Glutamatergic neuron (in vitro differentiated cells): ENCODE results near the gene ZDHHC11B. TPM values are rescaled to one million over a fixed set of nuclear protein-coding genes. Genes with fewer than 3 reads are reported as not detected.
"Not testable (repeated sequence)": the region's sequence is repeated elsewhere in the genome, so short reads cannot be mapped to it uniquely, and the experiment has no call there.

ENCODE experiments used
- DNase-seq: peaks from one replicate; pipeline ENCODE4 v3.0.0; 2022
- H3K27ac Mint-ChIP-seq: one replicate; pipeline ENCODE4 v1.8.0; 2020; ENCODE audit warnings: mild to moderate bottlenecking, mixed read lengths, inconsistent platforms; ENCODE audit not compliant: unreplicated experiment
- H3K27me3 Mint-ChIP-seq: one replicate; pipeline ENCODE4 v1.8.0; 2020; ENCODE audit warnings: mild to moderate bottlenecking, moderate library complexity, mixed read lengths, inconsistent platforms; ENCODE audit not compliant: unreplicated experiment
- H3K36me3 Mint-ChIP-seq: one replicate; pipeline ENCODE4 v1.8.0; 2020; ENCODE audit warnings: mild to moderate bottlenecking, mixed read lengths, inconsistent platforms; ENCODE audit not compliant: unreplicated experiment
- H3K4me1 Mint-ChIP-seq: one replicate; pipeline ENCODE4 v1.8.0; 2020; ENCODE audit warnings: mild to moderate bottlenecking, low read depth, mixed read lengths, inconsistent platforms; ENCODE audit not compliant: unreplicated experiment
- H3K4me3 Mint-ChIP-seq: one replicate; pipeline ENCODE4 v1.8.0; 2020; ENCODE audit warnings: mild to moderate bottlenecking, mixed read lengths, inconsistent platforms; ENCODE audit not compliant: unreplicated experiment
- H3K9me3 Mint-ChIP-seq: one replicate; pipeline ENCODE4 v1.8.0; 2020; ENCODE audit warnings: mild to moderate bottlenecking, moderate library complexity, mixed read lengths, inconsistent platforms; ENCODE audit not compliant: unreplicated experiment
- CTCF ChIP-seq: fragments of 200-600 bp; sonication (generic); IDR thresholded peaks from one replicate; pipeline ENCODE4 v1.5.0; 2021; ENCODE audit not compliant: partially characterized antibody, unreplicated experiment
- total RNA-seq: library from RNA; stranded (reverse); fragmentation: NEBNext Ultra II Directional; extraction: Animal tissue kit (Norgen Biotek cat#: 25700); gene quantifications from one replicate; pipeline ENCODE4 v1.2.1, GENCODE V29; 2021; ENCODE audit not compliant: unreplicated experiment

ZDHHC11B gene
- total RNA-seq, 1 donor from 2014 or later = 42.8 TPM

DNA sequence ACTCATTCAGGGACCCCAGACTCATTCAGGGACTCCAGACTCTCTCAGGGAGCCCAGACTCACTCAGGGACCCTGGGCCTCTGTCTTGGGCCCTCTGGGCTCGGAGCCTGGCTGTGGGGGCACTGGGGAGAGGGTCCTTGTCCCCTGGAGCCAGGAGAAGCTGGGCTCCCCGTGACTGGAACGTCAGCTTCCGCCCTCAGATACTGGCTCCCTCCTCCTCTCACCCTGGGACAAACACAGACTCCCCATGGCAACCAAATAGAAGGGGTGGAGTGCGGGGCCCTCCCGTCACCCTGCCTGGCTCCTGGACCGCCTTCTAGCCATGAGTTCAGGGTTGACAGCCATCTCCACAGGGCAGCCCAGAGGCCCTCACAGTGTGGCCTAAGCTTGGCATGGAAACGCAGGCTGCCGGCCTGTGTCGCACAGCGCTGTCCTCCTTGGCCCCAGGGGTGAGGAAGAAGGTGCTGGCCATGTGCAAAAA is 27.6 kb downstream of the ZDHHC11B start:
- Mint-ChIP-seq H3K4me3 (no peak overlapping the region), H3K36me3 (peaks cover 5% of the 10 kb centered on the region), H3K27me3 (peaks cover 11% of the 10 kb centered on the region), H3K4me1 (peaks cover 15% of the 10 kb centered on the region), H3K27ac (no peak overlapping the region), H3K9me3 (peaks cover 13% of the 10 kb centered on the region)
- no peak for TF ChIP-seq CTCF
- no peak for DNase-seq

DNA sequence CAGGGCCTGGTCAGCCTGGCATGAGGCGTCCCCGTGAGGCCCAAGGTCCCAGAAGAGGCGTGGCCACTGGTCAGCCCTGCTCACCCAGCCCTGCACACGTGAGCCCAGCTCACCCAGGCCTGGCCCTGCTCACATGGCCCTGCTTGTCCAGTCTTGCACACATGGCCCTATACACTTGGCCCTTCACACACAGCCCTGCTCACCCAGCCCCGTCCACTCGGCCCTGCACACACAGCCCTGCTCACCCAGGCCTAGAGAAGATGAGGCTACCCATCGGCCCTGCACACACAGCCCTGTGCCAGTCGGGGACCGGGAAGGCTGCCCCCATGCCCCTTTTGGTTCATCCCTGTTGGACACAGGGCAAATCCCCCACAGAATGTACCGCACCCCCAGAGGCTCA is 28.4 kb downstream of the ZDHHC11B start:
- H3K27me3 Mint-ChIP-seq = peaks cover 11% of the 10 kb centered on the region
- no peak overlapping the region for H3K27ac Mint-ChIP-seq
- DNase-seq = no peak
- H3K4me3 Mint-ChIP-seq = no peak overlapping the region
- H3K4me1 Mint-ChIP-seq = peaks cover 12% of the 10 kb centered on the region
- TF ChIP-seq CTCF = no peak
- peaks cover 5% of the 10 kb centered on the region for H3K36me3 Mint-ChIP-seq
- H3K9me3 Mint-ChIP-seq = peaks cover 7% of the 10 kb centered on the region

GRCh38 chr5:754143-754632 is 30.3 kb downstream of the ZDHHC11B start:
- not testable (repeated sequence) for H3K9me3 Mint-ChIP-seq, H3K27ac Mint-ChIP-seq, H3K4me1 Mint-ChIP-seq, H3K36me3 Mint-ChIP-seq, DNase-seq, H3K4me3 Mint-ChIP-seq, H3K27me3 Mint-ChIP-seq

GRCh38 chr5:753567-754142 is 30.9 kb downstream of the ZDHHC11B start:
- H3K4me1 Mint-ChIP-seq, H3K27me3 Mint-ChIP-seq, H3K36me3 Mint-ChIP-seq, H3K27ac Mint-ChIP-seq, H3K4me3 Mint-ChIP-seq, DNase-seq, H3K9me3 Mint-ChIP-seq: not testable (repeated sequence)

DNA sequence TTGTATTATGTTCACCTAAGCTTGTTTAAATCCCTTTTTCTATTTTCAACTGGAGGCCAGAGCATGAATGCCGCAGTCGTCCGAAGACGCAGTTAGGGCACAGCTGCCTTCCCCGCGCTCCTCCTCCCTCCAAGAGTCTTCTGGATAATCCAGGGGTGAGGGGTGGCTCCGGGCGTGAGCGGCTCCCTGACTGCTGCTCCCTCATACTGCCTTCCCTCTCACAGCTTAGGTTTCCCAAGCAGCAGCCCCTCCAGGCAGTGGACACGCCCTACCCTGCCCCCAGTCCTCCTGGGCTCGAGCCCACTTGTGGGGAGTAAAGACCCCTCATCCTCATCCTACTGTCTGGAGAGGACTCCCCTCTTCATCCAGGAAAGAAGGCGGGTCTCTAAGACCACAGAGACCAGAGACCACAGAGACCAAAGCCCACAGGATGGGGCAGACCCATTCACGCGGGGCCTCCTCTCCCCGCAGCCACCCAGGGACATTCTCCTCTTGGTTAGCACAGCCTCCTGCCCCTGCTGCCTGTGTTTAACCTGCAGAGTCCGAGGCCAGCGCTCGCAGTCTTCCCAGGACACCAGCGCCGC is 31.9 kb downstream of the ZDHHC11B start:
- H3K27me3 Mint-ChIP-seq, H3K9me3 Mint-ChIP-seq, H3K4me1 Mint-ChIP-seq: not testable (repeated sequence)

GRCh38 chr5:751992-752391 is 32.5 kb downstream of the ZDHHC11B start:
- DNase-seq, H3K36me3 Mint-ChIP-seq, H3K4me1 Mint-ChIP-seq, H3K27ac Mint-ChIP-seq, H3K9me3 Mint-ChIP-seq, H3K4me3 Mint-ChIP-seq, H3K27me3 Mint-ChIP-seq: not testable (repeated sequence)

More for the DNA sequence above, 31.9 kb downstream of the ZDHHC11B start:
- H3K36me3 Mint-ChIP-seq, DNase-seq, H3K27ac Mint-ChIP-seq, H3K4me3 Mint-ChIP-seq: not testable (repeated sequence)

DNA sequence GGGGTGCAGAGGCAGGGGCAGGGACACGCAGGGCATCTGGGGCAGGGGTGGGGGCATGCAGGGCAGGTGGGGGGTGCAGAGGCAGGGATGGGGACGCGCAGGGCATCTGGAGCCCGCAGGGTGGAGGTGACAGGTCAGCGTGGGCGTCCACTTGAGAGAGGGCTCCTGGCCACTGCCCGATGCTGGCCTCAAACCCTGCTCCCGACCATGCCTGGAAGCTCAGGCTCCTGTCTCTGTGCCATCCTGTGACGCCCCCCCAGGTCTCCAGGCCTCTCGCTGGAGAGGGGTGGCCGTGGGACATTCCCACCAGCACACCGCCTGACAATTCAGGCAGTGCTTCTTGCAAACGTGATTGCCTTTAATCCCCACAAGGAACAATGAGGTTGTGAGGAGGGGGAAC is 33.0 kb downstream of the ZDHHC11B start:
- no peak for TF ChIP-seq CTCF
- Mint-ChIP-seq H3K9me3 (peaks cover 5% of the 10 kb centered on the region), H3K4me1 (peaks cover 1% of the 10 kb centered on the region), H3K27me3 (no peaks in the 10 kb centered on the region), H3K27ac (no peak overlapping the region), H3K36me3 (no peaks in the 10 kb centered on the region), H3K4me3 (no peak overlapping the region)
- DNase-seq = no peak

DNA sequence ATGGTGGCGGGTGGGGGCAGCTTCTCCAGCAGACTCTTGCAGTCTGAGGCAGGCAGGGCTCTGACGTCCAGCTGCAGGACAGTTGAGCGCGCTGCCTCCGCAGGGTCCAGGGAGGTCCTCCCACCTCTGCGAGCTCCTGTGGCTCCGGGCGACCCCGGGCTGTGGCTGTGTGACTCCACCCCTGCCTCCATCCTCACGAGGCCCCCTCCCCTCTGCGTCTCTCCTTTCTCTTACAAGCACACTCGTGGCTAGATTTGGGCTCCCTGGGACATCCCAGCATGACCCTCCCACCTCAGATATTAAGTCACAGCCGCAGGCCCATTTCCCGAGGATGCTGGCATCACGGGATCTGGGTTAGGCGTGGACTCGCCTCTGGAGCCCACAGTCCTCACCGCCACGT is 34.3 kb downstream of the ZDHHC11B start:
- not testable (repeated sequence) for H3K36me3 Mint-ChIP-seq, H3K4me3 Mint-ChIP-seq, H3K4me1 Mint-ChIP-seq, DNase-seq, H3K27me3 Mint-ChIP-seq, H3K9me3 Mint-ChIP-seq, H3K27ac Mint-ChIP-seq
